GDM1 (cell line): ENCODE results near the gene MAPK10.
A peak's percentile ranks its signal among the peaks of the same experiment; 100 is the strongest.
"Not testable (repeated sequence)": the region's sequence is repeated elsewhere in the genome, so short reads cannot be mapped to it uniquely, and the experiment has no call there.

ENCODE experiments used
- DNase-seq: peaks from one replicate; lab custom pipeline; 2025; lab: John Stamatoyannopoulos, UW

Gene MAPK10

DNA sequence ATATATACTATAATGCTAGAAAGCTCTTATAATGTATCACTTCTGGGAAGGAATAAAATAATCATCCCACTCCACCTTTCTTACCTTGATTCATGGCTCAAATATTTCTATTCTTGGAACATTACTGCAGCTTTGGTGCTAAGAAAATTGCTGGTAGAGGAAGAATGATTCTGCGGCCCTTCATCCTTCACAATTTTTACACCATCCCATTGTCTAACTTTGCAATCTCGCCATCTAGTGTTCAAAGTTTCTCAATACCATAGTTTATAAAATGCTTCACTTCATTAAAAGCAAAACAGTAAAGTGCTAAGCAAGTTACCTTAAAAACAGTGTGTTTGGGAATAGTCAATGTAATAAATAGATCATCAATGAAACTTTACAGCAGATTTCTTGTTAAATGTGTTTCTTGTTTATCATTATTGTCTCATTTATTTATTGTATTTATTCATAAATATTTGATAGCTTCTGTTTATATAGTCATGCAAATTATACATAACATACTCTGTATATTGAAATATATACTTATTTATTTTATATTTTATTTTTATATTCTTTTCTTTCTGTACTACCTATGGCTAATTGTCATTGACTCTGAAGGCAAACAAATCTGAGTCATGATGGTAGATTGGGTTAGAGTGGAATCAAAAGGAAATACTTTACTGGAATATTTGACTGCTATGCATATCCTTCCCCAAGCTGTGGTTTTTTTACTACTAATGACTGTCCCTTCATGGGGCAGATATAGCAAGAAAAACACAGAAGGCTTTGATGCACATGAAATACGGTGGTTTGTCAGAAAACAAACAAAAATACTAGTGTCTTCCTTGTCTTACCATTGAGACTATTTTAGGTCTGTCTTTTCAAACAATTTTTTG lies 390.7 kb downstream of the MAPK10 start:
- DNase-seq, result peak; percentile 19

DNA sequence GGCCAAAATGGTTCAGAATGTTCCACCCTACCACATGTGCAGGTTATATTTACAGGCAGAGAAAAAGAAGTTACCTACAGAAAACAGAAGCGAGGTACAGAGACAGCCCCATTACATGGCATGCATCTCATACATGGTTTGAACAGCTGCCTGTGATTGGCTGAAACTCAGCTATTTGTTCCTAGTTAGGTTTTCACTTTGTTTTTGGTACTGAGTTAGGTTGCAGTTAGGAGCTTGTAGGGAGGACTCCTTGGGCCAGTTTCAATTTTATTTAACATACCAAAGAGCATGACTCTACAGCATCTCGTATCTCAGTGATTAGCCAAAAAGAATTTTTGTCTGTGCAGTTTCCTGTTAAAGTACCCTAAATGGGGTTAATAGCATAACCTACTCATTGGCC lies 392.0 kb downstream of the MAPK10 start:
- DNase-seq, result no peak

DNA sequence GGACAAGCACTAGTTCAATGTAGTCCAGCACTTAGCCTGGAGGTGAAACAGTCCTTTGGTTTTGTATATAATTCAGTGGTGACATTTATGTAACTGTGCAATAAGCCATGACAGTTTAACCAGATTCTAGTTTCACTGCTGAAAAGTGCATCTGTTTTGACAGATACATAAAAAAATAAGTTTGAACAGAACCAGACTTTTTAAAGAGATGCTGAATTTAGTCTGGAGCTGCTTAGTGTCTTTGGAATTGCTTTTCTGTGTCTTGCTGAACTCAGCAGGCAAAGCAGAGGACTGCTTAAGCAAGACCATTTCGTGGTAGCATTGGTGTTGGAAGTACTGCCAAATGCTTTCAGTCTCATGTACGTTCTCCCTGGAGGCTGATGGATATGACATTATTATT lies 393.5 kb downstream of the MAPK10 start:
- no peak for DNase-seq

DNA sequence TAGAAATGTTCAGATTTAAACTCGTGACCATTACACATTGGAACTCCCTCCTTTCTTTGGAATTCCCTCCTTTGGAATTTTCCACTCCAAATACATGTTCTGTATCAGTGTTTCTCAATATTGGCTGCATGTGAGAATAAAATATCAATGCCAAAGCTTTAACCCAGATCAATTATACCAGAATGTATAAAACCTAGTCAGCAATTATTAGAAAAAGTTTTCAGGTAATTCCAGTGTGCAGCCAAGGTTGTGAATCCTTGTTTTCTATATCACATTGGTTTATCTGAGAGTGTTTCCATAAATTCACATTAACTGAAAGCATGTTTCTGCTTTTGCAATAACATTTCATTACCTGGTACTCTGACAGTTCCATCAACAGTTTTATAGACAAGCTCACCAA lies 394.3 kb downstream of the MAPK10 start:
- no peak for DNase-seq

DNA sequence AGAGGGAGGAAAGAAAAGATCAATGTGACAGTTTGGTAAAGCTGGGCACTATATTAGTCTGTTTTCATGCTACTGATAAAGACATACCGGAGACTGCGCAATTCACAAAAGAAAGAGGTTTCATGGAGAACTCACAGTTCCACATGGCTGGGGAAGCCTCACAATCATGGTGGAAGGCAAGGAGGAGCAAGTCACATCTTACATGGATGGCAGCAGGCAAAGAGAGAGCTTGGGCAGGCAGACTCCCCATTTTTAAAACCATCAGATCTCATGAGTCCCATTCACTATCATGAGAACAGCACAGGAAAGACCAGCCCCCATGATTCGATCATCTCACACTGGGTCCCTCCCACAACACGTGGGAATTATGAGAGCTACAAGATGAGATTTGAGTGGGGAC lies 394.8 kb downstream of the MAPK10 start:
- DNase-seq, result not testable (repeated sequence)

DNA sequence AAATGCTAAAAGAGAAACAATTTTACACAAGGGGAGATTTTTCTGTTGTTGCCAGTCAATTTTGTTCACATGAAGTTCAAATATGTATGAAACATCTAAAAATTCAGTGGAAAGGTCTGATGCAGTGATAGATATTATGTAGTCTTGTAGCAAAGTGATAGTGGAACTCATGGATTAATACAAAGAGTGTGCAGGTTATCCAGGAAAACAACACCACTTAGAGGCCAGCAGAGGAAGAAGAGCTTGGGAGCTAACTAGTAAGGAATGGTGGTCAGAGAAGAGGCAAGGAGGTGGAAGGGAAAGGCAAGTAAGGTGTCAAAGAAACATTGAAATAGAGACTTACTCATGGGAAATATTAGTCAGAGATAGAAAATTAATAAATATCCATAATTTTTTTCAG lies 395.6 kb downstream of the MAPK10 start:
- DNase-seq, result no peak

DNA sequence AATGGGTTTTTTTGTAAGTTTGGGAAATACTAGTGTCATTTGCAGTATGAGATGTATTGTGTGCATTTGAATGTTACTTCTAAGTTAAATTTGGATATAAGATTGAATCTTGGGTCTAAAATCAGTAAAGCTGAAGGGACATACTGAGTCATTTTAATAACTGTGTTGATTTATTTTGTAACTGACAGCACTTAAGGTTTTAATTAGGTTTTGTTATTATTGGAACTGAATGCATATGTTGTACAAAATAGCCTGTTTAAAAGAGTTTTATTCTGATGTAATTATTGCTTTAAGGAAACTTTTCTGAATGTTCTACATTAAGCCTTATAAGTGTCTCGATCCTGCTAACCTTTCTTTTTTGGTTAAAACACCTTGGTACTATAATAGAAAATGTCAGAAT lies 396.6 kb downstream of the MAPK10 start:
- DNase-seq, result no peak

DNA sequence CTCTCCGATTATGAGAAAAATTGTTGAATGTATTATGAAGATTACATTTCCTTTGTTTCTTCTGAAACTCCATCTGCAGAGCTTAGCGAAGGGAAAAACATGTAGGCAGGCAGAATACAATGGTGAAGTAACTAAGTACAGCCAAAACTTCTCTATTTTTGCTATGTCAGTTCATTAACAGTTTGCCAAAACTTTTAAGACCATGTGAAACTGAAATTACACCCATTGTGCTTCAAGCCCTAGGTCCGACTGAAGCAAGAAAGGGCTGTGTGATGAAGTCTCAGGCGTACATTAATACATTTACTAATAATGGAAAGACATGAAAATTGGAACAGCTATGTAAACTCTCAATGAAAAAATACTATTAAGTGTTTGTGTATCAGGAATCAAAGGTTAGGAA lies 398.0 kb downstream of the MAPK10 start:
- no peak for DNase-seq

DNA sequence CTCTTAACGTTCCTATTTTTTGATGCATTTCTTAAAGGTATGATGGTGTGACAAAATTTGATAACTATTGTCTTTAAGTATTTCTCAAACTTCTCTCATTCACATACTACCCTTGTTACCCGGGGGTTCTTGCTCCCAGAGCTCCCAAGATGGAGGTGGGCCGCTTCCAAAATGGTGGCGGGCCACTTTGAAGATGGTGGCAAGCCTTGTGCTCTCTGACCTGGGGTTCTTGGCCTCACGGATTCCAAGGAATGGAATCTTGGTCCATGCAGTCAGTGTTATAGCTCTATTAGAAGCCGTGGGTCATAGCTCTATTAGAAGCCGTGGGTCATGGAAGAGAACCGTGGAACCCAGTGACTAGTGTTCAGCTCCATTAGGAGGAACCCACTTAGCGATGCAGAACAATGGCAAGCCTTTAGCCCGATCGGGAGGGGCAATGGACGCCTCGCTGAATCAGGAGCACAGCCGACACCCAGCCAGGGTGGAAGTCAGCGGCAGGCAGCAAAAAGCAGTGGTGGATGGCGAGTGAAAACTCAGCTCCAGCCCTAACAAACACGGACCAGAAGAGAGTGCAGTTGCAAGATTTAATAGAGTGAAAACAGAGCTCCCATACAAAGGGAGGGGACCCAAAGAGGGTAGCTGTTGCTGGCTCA lies 403.4 kb downstream of the MAPK10 start:
- DNase-seq, result no peak

DNA sequence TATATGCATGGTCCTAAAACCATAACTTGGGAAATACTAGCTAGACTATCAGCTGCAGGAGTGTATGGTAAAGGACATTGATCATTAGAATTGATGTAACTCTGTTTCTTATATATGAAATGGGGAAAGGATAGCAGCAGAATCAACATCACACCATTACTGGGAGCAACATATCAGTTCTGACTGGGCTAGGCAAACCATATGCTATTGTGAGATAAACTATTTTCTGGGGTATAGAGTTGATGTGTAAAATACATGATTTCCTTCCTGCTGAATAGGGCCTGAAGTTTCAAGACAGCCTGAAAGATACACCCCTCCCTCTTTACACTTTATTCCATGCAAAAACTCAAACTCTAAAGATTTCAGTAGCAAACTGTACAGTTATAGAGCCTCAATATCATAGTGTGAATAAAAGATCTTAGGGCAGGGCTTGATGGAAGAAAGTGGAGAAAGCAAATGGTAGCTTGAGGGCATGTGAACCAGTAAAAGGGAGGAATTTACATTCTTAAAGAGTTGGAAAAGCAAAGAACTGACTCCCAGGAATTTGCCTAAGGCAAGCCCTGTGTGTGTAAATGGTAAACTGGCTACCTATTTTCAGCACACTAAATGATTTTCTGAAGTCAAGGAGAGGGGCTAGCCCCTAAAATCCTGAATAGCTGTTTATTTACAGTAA lies 404.1 kb downstream of the MAPK10 start:
- DNase-seq, result no peak

DNA sequence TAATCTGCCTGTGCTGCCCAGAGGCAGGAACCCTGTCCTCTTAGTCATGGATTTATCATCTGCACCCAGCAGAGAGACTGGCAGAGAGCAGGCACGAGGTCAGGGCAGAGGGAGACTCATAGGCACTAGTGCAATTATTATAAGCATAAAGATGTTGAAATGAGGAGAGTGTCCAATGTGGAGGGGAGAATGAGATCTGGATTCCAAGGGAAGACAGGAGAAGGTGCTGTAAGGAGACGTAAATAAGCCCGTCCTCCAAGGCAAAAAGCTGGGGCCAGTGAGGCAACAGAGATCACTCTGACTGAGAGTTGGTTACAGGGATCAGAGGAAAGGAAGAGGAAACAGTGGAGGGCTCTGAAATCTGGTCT lies 406.2 kb downstream of the MAPK10 start:
- no peak for DNase-seq

DNA sequence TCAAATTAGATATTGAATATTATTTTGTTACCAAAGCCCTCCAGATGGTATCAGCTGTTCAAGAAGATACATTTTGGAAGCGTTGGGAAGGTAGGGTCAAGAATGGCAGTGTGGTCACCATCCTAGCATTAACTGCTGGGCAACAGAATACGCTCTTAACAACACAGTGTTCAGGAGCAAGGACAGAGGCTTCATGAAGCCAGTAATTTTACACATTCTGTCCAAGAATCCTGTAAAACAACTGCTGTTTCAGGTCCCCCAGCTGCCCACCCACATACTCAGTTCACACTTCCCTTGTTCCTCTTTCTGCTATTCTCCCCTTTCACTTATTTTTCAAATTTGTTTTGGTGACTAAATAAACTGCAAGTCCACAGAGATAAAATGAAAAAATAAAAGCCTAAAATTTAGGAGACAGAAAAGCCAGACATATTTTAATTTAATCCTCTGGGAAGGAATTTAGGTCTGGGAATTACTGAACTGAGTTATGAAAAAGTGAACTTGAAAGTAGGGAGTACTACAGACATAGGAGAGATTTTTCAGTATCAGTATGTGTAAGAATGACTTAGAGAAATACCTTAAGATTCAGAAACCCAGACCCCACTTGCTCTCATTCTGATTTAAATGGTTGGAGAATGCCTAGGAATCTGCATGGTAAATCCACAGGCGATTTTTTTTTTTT lies 406.7 kb downstream of the MAPK10 start:
- no peak for DNase-seq

DNA sequence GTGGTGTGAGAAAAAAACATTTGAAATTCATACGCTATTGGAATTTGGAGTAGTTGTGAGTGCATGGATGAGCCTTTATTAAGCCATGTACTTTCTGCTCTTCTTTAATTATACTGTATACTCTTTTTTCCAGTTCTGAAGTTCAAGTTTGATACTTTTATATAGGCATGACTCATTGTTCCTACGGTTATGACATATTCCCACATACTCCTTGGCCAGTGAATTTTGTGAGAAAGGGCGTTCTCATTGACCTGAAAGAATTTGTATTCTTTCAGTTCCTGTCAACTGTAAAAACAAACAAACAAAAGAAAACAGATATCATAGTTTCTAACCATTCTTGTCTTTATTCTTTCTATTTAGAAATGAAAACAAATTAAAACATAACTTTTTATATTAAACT lies 407.3 kb downstream of the MAPK10 start:
- no peak for DNase-seq

DNA sequence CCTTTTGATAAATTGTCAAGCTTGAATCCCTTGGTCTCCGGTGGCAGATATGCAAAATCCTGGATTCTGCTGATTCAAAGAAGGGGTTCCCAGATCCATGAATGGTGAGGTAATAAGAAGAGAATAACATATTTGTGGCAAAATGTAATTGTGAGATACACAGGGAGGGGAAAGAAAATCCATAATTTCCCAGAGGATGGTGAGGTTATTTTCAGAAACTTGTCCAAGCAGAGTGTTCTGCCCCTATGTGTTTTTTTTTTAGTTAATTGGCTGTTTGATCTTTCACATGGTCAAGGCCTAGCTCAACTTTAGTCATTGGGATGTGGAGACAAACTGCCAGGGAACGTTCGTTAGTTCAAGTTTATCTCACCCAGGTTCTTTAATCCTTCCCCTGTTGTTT lies 408.8 kb downstream of the MAPK10 start:
- DNase-seq, result no peak

DNA sequence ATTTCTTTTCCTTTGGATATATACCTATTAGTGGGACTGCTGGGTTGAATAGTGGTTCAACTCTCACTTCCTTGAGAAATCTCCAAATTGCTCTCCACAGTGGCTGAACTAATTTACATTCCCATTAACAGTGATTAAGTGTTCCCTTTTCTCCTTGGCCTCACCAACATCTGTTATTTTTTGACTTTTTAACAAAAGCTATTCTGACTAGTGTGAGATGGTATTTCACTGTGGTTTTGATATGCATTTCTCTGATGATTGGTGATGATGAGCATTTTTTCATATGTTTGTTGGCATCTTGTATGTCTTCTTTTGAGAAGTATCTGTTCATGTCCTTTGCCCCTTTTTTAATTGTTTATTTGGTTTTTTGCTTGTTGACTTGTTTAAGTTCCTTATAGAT lies 413.0 kb downstream of the MAPK10 start:
- no peak for DNase-seq

DNA sequence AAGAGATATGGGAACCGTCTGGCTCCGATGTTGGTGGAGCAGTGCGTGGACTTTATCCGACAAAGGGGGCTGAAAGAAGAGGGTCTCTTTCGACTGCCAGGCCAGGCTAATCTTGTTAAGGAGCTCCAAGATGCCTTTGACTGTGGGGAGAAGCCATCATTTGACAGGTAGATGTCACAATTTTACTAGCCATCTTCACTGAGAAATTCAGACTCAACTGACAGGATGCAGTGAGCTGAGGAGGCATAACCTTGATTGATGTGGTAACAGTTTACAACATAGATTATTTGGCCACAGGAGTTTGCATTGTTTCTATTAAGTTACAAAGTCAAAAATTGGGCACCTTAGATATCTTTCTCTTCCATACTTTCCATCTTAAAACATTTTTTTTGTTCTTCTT lies 417.7 kb downstream of the MAPK10 start:
- no peak for DNase-seq

DNA sequence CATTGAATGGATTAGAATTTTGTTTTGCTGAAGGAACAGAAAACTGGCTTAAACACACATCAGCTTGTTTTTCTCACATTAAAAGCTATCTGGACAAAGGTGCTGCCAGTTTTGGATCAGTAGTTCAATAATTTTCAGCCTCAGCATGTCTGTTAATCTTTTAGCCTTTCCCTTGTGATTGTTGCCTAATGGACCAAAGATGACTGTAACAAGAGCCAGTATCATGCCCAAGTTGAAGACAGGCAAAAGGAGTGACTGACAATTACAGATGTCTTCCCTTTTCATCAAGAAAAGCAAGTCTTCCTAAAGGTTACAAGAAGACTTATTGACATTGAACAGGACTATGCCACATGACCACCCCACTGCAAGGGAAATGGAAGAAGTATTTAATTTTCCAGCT lies 419.7 kb downstream of the MAPK10 start:
- DNase-seq, result no peak
